BJ (cell line): Measurements from ENCODE around the gene PRDX5. TPM values are rescaled to one million over a fixed set of nuclear protein-coding genes. Genes with fewer than 3 reads are reported as not detected.

Experiments used
- CTCF ChIA-PET: fragments of 350-600 bp; formaldehyde crosslinking; extraction: SDS; loops from one replicate; lab custom pipeline; 2021; ENCODE audit warnings: antibody characterized with exemption, inconsistent platforms; lab: Yijun Ruan, JAX
- POLR2A ChIA-PET: fragments of 300-600 bp; sonication (Branson Sonifier 250); formaldehyde crosslinking; extraction: SDS; loops from one replicate; lab custom pipeline; 2021; ENCODE audit warnings: antibody characterized with exemption; lab: Charles Lee
- DNase-seq: peaks from one replicate; pipeline ENCODE4 v3.0.0-alpha.2; 2011; ENCODE audit warnings: low read depth
- H3K27me3 ChIP-seq: 2 replicates; pipeline ENCODE4 v1.6.0; 2011; ENCODE audit warnings: low read length; ENCODE audit not compliant: control insufficient read depth, insufficient read depth
- H3K36me3 ChIP-seq: 2 replicates; pipeline ENCODE4 v1.5.1; 2011; ENCODE audit warnings: low read length; ENCODE audit not compliant: control insufficient read depth, insufficient read depth
- H3K4me3 ChIP-seq: 2 replicates; pipeline ENCODE4 v1.5.1; 2011; ENCODE audit warnings: low read depth, mild to moderate bottlenecking, control low read depth, low read length
- polyA plus RNA-seq: library from polyadenylated mRNA; depleted of rRNA; stranded (reverse); fragments of >200 nt; gene quantifications from 2 replicates; pipeline ENCODE4 v1.2.3, GENCODE V29; 2011
- TF ChIP-seq, protein P1 (sequence below): IDR thresholded peaks from 2 replicates; pipeline ENCODE4 v1.5.1; 2011; ENCODE audit warnings: low read depth, mild to moderate bottlenecking, control low read depth, inconsistent platforms, low read length, moderate library complexity; ENCODE audit not compliant: insufficient read depth

The PRDX5 gene
- polyA plus RNA-seq, 1 experiment = 398 TPM

DNA sequence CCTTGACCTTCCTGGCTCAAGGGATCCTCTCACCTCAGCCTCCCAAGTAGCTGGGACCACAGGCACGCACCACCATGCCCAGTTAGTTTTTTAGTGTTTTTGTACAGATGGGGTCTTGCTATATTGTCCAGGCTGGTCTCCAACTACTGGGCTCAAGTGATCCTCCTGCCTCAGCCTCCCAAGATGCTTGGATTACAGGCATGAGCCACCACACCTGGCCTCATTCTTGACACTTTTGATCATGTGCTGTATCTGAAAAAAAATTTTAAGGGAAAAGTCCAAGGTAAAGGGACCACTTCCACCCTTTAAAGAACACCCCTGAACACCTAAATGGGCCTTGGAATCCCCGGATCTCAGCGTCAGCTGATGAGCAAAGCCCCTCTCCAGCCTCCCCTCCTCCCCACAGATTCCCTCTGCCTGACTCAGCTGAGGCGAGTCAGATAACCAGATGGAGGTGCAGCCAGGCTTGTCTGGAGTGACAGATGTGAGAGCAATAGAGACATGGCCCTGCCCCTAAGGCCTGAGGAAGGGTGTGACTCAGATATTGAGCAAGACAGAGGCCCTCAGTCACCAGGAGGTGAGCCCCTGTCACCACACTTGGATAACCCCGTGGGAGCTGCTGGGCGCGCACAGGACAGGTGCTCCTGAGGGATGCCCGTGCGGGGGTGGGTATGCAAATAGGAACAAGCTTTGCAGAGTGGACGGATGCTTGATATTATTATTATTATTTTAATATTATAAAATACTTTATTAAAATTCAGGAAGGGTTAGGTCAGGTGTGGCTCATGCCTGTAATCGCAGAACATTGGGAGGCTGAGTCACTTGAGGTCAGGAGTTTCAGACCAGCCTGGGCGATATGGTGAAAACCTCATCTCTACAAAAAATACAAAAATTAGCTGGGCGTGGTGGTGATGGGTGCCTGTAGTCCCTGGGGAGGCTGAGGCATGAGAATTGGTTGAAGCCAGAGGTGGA, 17.1 kb downstream of the PRDX5 start:
- ChIA-PET CTCF (interaction anchor here (0.7 to 1.6 kb wide), 5 partner anchors 10 to 83 kb away, joined by 3 to 4 read pairs (median 4); no protein-coding TSS in a partner anchor), POLR2A (no interaction called here)
- DNase-seq = peak; percentile 74
- Histone ChIP-seq H3K27me3 (no peaks in the 10 kb centered on the region), H3K4me3 (no peak overlapping the region), H3K36me3 (no peaks in the 10 kb centered on the region)
- TF ChIP-seq, protein P1, sequence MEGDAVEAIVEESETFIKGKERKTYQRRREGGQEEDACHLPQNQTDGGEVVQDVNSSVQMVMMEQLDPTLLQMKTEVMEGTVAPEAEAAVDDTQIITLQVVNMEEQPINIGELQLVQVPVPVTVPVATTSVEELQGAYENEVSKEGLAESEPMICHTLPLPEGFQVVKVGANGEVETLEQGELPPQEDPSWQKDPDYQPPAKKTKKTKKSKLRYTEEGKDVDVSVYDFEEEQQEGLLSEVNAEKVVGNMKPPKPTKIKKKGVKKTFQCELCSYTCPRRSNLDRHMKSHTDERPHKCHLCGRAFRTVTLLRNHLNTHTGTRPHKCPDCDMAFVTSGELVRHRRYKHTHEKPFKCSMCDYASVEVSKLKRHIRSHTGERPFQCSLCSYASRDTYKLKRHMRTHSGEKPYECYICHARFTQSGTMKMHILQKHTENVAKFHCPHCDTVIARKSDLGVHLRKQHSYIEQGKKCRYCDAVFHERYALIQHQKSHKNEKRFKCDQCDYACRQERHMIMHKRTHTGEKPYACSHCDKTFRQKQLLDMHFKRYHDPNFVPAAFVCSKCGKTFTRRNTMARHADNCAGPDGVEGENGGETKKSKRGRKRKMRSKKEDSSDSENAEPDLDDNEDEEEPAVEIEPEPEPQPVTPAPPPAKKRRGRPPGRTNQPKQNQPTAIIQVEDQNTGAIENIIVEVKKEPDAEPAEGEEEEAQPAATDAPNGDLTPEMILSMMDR = no peak

DNA sequence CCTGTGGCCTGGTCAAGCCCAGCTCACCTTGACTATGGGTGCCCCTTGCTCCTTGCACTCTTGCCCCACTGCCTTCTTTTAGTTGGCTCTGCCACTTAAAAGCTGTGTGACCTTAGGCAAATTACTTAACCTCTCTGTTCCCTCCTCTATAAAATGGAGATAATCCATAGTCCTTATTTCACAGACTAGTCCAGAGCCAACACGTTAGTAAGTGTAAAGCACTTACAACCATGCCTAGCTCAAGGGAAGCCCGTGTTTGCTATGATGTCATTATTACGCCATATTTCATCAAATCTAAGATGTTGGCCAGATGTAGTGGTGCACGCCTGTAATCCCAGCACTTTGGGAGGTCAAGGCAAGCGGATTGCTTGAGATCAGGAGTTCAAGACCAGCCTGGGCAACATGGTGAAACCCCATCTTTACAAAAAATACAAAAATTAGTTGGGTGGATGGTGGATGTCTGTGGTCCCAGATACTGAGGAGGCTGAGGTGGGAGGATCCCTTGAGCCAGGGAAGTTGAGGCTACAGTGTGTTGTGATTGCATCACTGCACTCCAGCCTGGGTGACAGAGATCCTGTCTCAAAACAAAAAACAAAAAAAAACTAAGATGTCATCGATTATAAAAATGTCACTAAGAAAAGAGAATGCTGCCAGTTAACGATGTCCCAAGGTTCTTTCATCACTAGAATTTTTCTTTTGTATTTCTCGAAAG, 19.8 kb downstream of the PRDX5 start:
- Histone ChIP-seq H3K27me3 (no peaks in the 10 kb centered on the region), H3K4me3 (no peak overlapping the region), H3K36me3 (no peaks in the 10 kb centered on the region)
- POLR2A ChIA-PET = no interaction called here
- DNase-seq = no peak
- TF ChIP-seq, protein P1 = no peak
- CTCF ChIA-PET = interaction anchor here (0.6 kb wide), 2 partner anchors 17 to 688 kb away, joined by 3 read pairs; no protein-coding TSS in a partner anchor

DNA sequence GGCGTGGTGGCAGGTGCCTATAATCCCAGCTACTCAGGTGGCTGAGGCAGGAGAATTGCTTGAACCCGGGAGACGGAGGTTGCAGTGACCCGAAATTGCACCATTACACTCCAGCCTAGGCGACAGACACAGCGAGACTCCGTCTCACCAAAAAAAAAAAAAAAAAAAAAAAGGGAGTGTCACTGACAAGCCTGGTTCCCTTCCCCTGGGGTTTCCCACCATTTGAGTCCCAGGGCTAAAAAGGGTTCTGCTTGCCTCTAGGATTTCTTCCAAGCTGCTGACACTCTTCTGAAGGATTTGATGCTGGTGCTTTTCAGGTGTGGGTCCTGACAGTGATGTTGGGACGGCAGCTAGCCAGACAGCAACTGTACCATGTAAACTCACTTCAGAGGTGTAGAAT, 20.8 kb downstream of the PRDX5 start:
- TF ChIP-seq, protein P1 = no peak
- POLR2A ChIA-PET = no interaction called here
- no peaks in the 10 kb centered on the region for H3K27me3 ChIP-seq
- no peak for DNase-seq
- no peak overlapping the region for H3K4me3 ChIP-seq
- CTCF ChIA-PET = no interaction called here
- H3K36me3 ChIP-seq = no peaks in the 10 kb centered on the region

DNA sequence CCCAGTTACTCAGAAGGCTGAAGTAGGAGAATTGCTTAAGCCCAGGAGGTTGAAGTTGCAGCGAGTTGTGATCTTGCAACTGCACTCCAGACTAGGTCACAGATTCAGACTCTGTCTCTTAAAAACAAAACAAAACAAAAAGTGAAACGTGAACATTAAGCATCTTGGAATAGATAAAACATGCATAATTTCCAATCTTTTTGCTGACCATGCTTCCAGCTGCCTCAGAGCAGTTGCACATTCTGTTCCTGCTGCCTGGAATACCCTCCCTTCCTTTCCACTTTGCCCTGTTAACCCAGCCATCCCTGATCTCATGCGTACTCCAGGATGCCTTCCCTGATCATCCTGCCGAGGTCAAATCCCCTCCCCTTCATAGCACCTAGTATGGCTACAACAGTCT, 21.4 kb downstream of the PRDX5 start:
- Histone ChIP-seq H3K4me3 (no peak overlapping the region), H3K36me3 (no peaks in the 10 kb centered on the region), H3K27me3 (no peaks in the 10 kb centered on the region)
- TF ChIP-seq, protein P1 = no peak
- POLR2A ChIA-PET = no interaction called here
- DNase-seq = no peak
- CTCF ChIA-PET = no interaction called here
